Kidney (tissue), 14 donors: ENCODE results near the gene ADAMTS12. TPM values are rescaled to one million over a fixed set of nuclear protein-coding genes. Genes with fewer than 3 reads are reported as not detected.

Experiments
- DNase-seq, 5 donors: peaks; one replicate each; pipeline ENCODE4 v3.0.0-alpha.2; 2013 to 2020
- FAIRE-seq: peaks from 2 replicates; lab custom pipeline; 2012; peaks lifted over from hg19 to GRCh38; lab: Jason Lieb, UNC
- H3K27ac ChIP-seq, 2 donors: one replicate each; pipeline ENCODE4 v1.7.0; 2013; ENCODE audit warnings: low read depth in 2 of 2, low read length in 2 of 2, inconsistent platforms in 1 of 2
- H3K27me3 ChIP-seq: one replicate; pipeline ENCODE4 v1.7.1; 2013; ENCODE audit warnings: low read length, inconsistent platforms; ENCODE audit not compliant: control insufficient read depth, insufficient read depth
- H3K36me3 ChIP-seq, 3 donors: one replicate each; pipeline versions ENCODE4 v1.7.0 to v1.7.1; 2013; ENCODE audit warnings: low read length in 3 of 3, control low read depth in 1 of 3, inconsistent platforms in 1 of 3; ENCODE audit not compliant: insufficient read depth in 3 of 3, control insufficient read depth in 2 of 3
- H3K4me1 ChIP-seq, 3 donors: one replicate each; pipeline versions ENCODE4 v1.7.0 to v1.7.1; 2013; ENCODE audit warnings: low read length in 3 of 3, inconsistent platforms in 1 of 3, low read depth in 1 of 3; ENCODE audit not compliant: control insufficient read depth in 2 of 3, insufficient read depth in 2 of 3
- H3K4me3 ChIP-seq, 3 donors: one replicate each; pipeline versions ENCODE4 v1.7.0 to v1.8.1; 2013; ENCODE audit warnings: low read length in 3 of 3, control low read depth in 1 of 3, inconsistent platforms in 1 of 3
- H3K9ac ChIP-seq, 3 donors: one replicate each; pipeline versions ENCODE4 v1.7.0 to v1.7.1; 2013; ENCODE audit warnings: low read length in 3 of 3, control low read depth in 1 of 3, inconsistent platforms in 1 of 3
- H3K9me3 ChIP-seq, 3 donors: one replicate each; pipeline versions ENCODE4 v1.7.0 to v1.7.1; 2013; ENCODE audit warnings: low read length in 3 of 3, control low read depth in 1 of 3, inconsistent platforms in 1 of 3; ENCODE audit not compliant: control insufficient read depth in 2 of 3, insufficient read depth in 1 of 3
- intact Hi-C: fragments of 100-400 bp; cut with DNase I; formaldehyde crosslinking; loops from one replicate; pipeline ENCODE4 v1.11.1; 2022
- polyA plus RNA-seq: library from polyadenylated mRNA; stranded (reverse); fragments of 350-450 nt; fragmentation: Illumina TruSeq; extraction: RNeasy Lipid Tissue Mini Kit (QIAGEN cat#74804); gene quantifications from one replicate; pipeline ENCODE4 v1.2.3, GENCODE V29; 2014; ENCODE audit warnings: low read depth, low replicate concordance; ENCODE audit not compliant: insufficient read depth
- total RNA-seq: library from RNA; stranded (reverse); fragmentation: NEBNext Ultra II Directional; extraction: Animal tissue kit (Norgen Biotek cat#: 25700); gene quantifications from one replicate; pipeline ENCODE4 v1.2.1, GENCODE V29; 2021
- TF ChIP-seq, protein P1 (sequence below): IDR thresholded peaks from 3 replicates; pipeline ENCODE4 v1.5.1; 2012; ENCODE audit warnings: mild to moderate bottlenecking, moderate library complexity, borderline replicate concordance; ENCODE audit not compliant: insufficient read depth; ENCODE audit errors: extremely low read depth
- donor health status: control.
- donor health status: control.
- donor health status: control.
- donor health status: control.
- donor health status: control.
- donor health status: DM: yes; HTN: yes; CAD: no.
- donor health status: Normal renal cell carcinoma (clear cell type).

Gene ADAMTS12
- total and polyA plus RNA-seq, 2 donors from 2014 or later, result 0.75 to 2.0 TPM

DNA sequence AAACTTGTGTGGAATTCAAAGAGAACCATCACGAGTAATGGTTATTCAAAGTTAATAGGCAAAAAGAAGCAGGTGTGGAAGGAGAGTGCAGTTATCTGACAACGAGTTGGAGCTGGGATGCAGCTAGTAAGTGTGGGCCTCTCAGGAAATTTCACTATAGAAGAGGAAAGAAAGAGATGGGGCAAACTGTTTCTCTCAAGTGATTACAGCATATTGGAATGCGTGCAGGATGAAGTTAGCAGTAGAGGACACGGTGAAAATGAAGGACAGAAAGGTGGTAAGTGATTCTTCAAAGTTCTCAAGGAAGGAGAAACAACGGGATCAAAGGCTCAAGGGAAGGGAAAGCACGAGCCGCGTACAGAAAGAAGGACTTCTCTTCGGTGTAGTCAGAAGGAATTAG is 84.0 kb downstream of the ADAMTS12 start:
- TF ChIP-seq, protein P1, sequence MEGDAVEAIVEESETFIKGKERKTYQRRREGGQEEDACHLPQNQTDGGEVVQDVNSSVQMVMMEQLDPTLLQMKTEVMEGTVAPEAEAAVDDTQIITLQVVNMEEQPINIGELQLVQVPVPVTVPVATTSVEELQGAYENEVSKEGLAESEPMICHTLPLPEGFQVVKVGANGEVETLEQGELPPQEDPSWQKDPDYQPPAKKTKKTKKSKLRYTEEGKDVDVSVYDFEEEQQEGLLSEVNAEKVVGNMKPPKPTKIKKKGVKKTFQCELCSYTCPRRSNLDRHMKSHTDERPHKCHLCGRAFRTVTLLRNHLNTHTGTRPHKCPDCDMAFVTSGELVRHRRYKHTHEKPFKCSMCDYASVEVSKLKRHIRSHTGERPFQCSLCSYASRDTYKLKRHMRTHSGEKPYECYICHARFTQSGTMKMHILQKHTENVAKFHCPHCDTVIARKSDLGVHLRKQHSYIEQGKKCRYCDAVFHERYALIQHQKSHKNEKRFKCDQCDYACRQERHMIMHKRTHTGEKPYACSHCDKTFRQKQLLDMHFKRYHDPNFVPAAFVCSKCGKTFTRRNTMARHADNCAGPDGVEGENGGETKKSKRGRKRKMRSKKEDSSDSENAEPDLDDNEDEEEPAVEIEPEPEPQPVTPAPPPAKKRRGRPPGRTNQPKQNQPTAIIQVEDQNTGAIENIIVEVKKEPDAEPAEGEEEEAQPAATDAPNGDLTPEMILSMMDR, result no peak
- FAIRE-seq (no peak), DNase-seq (no peak)
- H3K4me3 ChIP-seq, result no peak overlapping the region
- no peaks in the 10 kb centered on the region for H3K27me3 ChIP-seq
- H3K9ac ChIP-seq, result no peak overlapping the region
- no peak overlapping the region for H3K27ac ChIP-seq
- H3K9me3 ChIP-seq, result no peaks in the 10 kb centered on the region
- intact Hi-C loops, result no loop called here
- no peaks in the 10 kb centered on the region for H3K4me1 ChIP-seq
- H3K36me3 ChIP-seq, result no peaks in the 10 kb centered on the region

GRCh38 chr5:33806738-33807442 is 84.9 kb downstream of the ADAMTS12 start:
- Histone ChIP-seq H3K4me1 (no peaks in the 10 kb centered on the region), H3K4me3 (peak overlapping the region in 1 of 3 donors; percentile 45), H3K9me3 (no peaks in the 10 kb centered on the region), H3K36me3 (no peaks in the 10 kb centered on the region), H3K27me3 (no peaks in the 10 kb centered on the region), H3K9ac (no peak overlapping the region), H3K27ac (no peak overlapping the region)
- TF ChIP-seq, protein P1, result no peak
- intact Hi-C loops, result no loop called here
- DNase-seq (peak in 3 of 5 donors; percentile 25 to 37 (median 34)), FAIRE-seq (no peak)

DNA sequence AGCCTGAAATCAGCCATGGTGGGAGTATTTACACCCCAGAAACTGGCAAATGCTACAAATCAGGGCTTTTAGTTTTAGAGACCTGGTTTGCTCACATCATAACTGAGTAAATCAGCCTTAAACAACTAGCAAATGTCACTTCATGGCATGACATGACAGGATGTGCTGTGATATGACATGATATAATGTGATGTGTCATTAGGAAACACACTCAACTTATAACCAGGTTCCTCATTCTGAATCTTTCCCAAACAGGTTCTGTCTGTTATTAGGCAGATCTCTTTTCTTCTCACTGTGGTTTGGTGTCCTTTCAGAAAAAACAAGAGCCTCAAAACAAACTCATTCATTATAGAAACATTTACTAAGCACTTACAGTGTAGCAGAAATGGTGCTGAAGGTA is 90.5 kb downstream of the ADAMTS12 start:
- no peaks in the 10 kb centered on the region for H3K36me3 ChIP-seq
- FAIRE-seq, result no peak
- H3K4me3 ChIP-seq, result no peak overlapping the region
- H3K27ac ChIP-seq, result no peak overlapping the region
- H3K27me3 ChIP-seq, result no peaks in the 10 kb centered on the region
- no peak for DNase-seq
- H3K9ac ChIP-seq, result no peak overlapping the region
- H3K4me1 ChIP-seq, result no peaks in the 10 kb centered on the region
- no peaks in the 10 kb centered on the region for H3K9me3 ChIP-seq
- TF ChIP-seq, protein P1, result no peak
- intact Hi-C loops, result no loop called here
